Measurements from ENCODE around the gene ADCY10.

- TF ChIP-seq CTCF (IDR thresholded peaks at IDR 0.05) (no peak), POLR2A (IDR thresholded peaks at IDR 0.05) (no peak)
These were observed 52.1 kb downstream of the ADCY10 start for GRCh38 chr1:167861664-167862381.

All from Peyer's patch (tissue), 4 donors.